Common myeloid progenitor, CD34-positive (primary cell): ENCODE data around the gene PIK3AP1.

ENCODE experiments used
- CTCF ChIA-PET: fragments of 350-600 bp; sonication (Branson Sonifier 250); formaldehyde crosslinking; loops from one replicate; lab custom pipeline; 2021; ENCODE audit warnings: antibody characterized with exemption; lab: Charles Lee
- POLR2A ChIA-PET: fragments of 350-600 bp; sonication (Branson Sonifier 250); formaldehyde crosslinking; loops from one replicate; lab custom pipeline; 2021; ENCODE audit warnings: antibody characterized with exemption; lab: Charles Lee
- DNase-seq, 3 donors: peaks; one replicate each; pipeline versions ENCODE4 v3.0.0 to v3.0.0-alpha.2; 2013
- H3K27ac ChIP-seq, 2 experiments: 1 replicate in 1 of 2; 2 replicates in 1 of 2; pipeline ENCODE4 v1.7.0; 2013; ENCODE audit warnings: inconsistent platforms in 2 of 2, low read length in 2 of 2, mild to moderate bottlenecking in 2 of 2, low read depth in 1 of 2, moderate library complexity in 1 of 2; ENCODE audit not compliant: severe bottlenecking in 2 of 2, insufficient read depth in 1 of 2, poor library complexity in 1 of 2
- H3K27me3 ChIP-seq, 5 experiments: replicated peaks in 2 of 5; 1 replicate in 3 of 5; 2 replicates in 2 of 5; pipeline versions ENCODE4 v1.6.1 to v1.7.0; 2013; ENCODE audit warnings: low read length in 4 of 5, mild to moderate bottlenecking in 2 of 5, moderate library complexity in 2 of 5, inconsistent platforms in 1 of 5; ENCODE audit not compliant: insufficient read depth in 5 of 5, control insufficient read depth in 4 of 5
- H3K36me3 ChIP-seq, 4 experiments: 1 replicate in 2 of 4; 2 replicates in 2 of 4; pipeline versions ENCODE4 v1.6.1 to v1.7.0; 2013; ENCODE audit warnings: low read length in 3 of 4, control low read depth in 1 of 4, mild to moderate bottlenecking in 1 of 4; ENCODE audit not compliant: control insufficient read depth in 4 of 4, insufficient read depth in 4 of 4
- H3K4me1 ChIP-seq, 4 experiments: 1 replicate in 3 of 4; 2 replicates in 1 of 4; pipeline versions ENCODE4 v1.6.1 to v1.7.1; 2013; ENCODE audit warnings: low read length in 3 of 4, mild to moderate bottlenecking in 3 of 4, control low read depth in 1 of 4, inconsistent platforms in 1 of 4, moderate library complexity in 1 of 4; ENCODE audit not compliant: control insufficient read depth in 4 of 4, insufficient read depth in 4 of 4; ENCODE audit errors: control extremely low read depth in 1 of 4
- H3K4me3 ChIP-seq, 7 experiments: 1 replicate in 4 of 7; 2 replicates in 3 of 7; pipeline versions ENCODE4 v1.5.1 to v1.7.0; 2013; ENCODE audit warnings: mild to moderate bottlenecking in 7 of 7, low read length in 6 of 7, moderate library complexity in 6 of 7, inconsistent platforms in 2 of 7, low read depth in 2 of 7, control low read depth in 1 of 7; ENCODE audit not compliant: insufficient read depth in 4 of 7, control insufficient read depth in 1 of 7; ENCODE audit errors: extremely low read depth in 1 of 7
- H3K9me3 ChIP-seq, 5 experiments: 1 replicate in 4 of 5; 2 replicates in 1 of 5; pipeline versions ENCODE4 v1.6.1 to v1.7.1; 2013; ENCODE audit warnings: low read length in 4 of 5, mild to moderate bottlenecking in 2 of 5, inconsistent platforms in 1 of 5, low read depth in 1 of 5, moderate library complexity in 1 of 5; ENCODE audit not compliant: control insufficient read depth in 4 of 5, insufficient read depth in 2 of 5; ENCODE audit errors: control extremely low read depth in 1 of 5
- WGBS: methylation state at CpG from one replicate; pipeline ENCODE4 v1.1.5; 2013; ENCODE audit not compliant: insufficient coverage; 5-methylcytosine and 5-hydroxymethylcytosine counted together

The PIK3AP1 gene

GRCh38 chr10:96586419-96587263 is 133.7 kb downstream of the PIK3AP1 start, which contains the start of gene TM9SF3:
TM9SF3 (minus strand) TSS chr10:96587012; CDS start chr10:96586835, 177 bp downstream.
- H3K9me3 ChIP-seq, result no peaks in the 10 kb centered on the region
- peak; percentile 91 to 96 (median 94) for DNase-seq
- peaks cover 20 to 37% (median 30%) of the 10 kb centered on the region in 4 experiments for H3K4me1 ChIP-seq
- ChIA-PET CTCF (no interaction called here), POLR2A (interaction anchor here (0.6 to 0.8 kb wide), 3 partner anchors 16 to 128 kb away, joined by 3 to 6 read pairs (median 4); no protein-coding TSS in a partner anchor)
- H3K4me3 ChIP-seq, result peak within 1 kb of the TSS; percentile 86 to 96 (median 92)
- H3K27me3 ChIP-seq, result peaks cover 0 to 5% (median 0%) of the 10 kb centered on the region in 5 experiments
- H3K36me3 ChIP-seq, result no peaks in the 10 kb centered on the region
- WGBS, result 0% methylated on average over 67 of the region's 107 CpGs
- H3K27ac ChIP-seq, result peak within 1 kb of the TSS; percentile 95 to 98

- H3K27me3 ChIP-seq, result peaks cover 0 to 5% (median 0%) of the 10 kb centered on the region in 5 experiments
- H3K9me3 ChIP-seq, result no peaks in the 10 kb centered on the region
- peak; percentile 20 to 59 (median 50) for DNase-seq
- 4% methylated on average over 15 of the region's 20 CpGs for WGBS
- CTCF ChIA-PET, result no interaction called here
- peak overlapping the region; percentile 91 to 98 for H3K27ac ChIP-seq
- H3K4me1 ChIP-seq, result peaks cover 20 to 35% (median 29%) of the 10 kb centered on the region in 4 experiments
- POLR2A ChIA-PET, result no interaction called here
- peak overlapping the region; percentile 86 to 96 (median 92) for H3K4me3 ChIP-seq
- no peaks in the 10 kb centered on the region for H3K36me3 ChIP-seq
Observed at GRCh38 chr10:96585736-96586418, 134.4 kb downstream of the PIK3AP1 start.

- Histone ChIP-seq H3K4me1 (peaks cover 20 to 32% (median 28%) of the 10 kb centered on the region in 4 experiments), H3K9me3 (no peaks in the 10 kb centered on the region), H3K4me3 (no peak overlapping the region), H3K27ac (no peak overlapping the region), H3K36me3 (peaks cover 0 to 3% (median 0%) of the 10 kb centered on the region in 4 experiments), H3K27me3 (peaks cover 0 to under 1% (median 0%) of the 10 kb centered on the region in 5 experiments)
- 100% methylated on average over 5 of the region's 9 CpGs for WGBS
- ChIA-PET POLR2A (interaction anchor here (0.8 kb wide), 1 partner anchor 155 kb away, joined by 7 read pairs; no protein-coding TSS in a partner anchor), CTCF (interaction anchor here (0.7 to 1.0 kb wide), 2 partner anchors 9 to 117 kb away, joined by 3 read pairs; no protein-coding TSS in a partner anchor)
- DNase-seq, result no peak
Observed at GRCh38 chr10:96584474-96584873, 135.8 kb downstream of the PIK3AP1 start.

DNA sequence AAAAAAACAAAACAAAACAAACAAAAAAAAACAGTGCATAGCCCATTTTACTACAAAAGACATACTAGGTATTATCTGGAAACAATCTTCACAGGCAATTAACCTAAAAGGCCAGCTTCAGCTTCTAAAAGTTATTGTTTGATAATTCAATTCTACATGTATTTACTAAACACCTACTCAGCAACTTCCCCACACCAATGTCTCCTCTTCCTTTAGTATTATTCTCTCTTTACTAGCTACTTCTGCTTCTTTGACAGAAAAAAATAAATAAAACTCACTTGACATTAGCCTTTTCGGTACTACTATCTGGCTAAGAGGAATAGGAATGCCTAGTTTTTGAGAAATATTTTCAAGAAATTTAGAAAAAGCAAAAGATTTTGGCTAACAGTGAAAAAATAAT is 136.3 kb downstream of the PIK3AP1 start:
- Histone ChIP-seq H3K36me3 (peaks cover 0 to 3% (median 0%) of the 10 kb centered on the region in 4 experiments), H3K4me1 (peaks cover 20 to 32% (median 28%) of the 10 kb centered on the region in 4 experiments), H3K27ac (no peak overlapping the region), H3K4me3 (no peak overlapping the region), H3K9me3 (no peaks in the 10 kb centered on the region), H3K27me3 (no peaks in the 10 kb centered on the region)
- ChIA-PET POLR2A (interaction anchor here (0.8 kb wide), 1 partner anchor 156 kb away, joined by 7 read pairs; no protein-coding TSS in a partner anchor), CTCF (interaction anchor here (0.7 to 1.9 kb wide), 2 partner anchors 27 to 117 kb away, joined by 3 to 4 read pairs; no protein-coding TSS in a partner anchor)
- WGBS, result no CpG with 5 or more reads among the region's 1 CpG
- peak in 2 of 3 donors; percentile 17 to 38 for DNase-seq

DNA sequence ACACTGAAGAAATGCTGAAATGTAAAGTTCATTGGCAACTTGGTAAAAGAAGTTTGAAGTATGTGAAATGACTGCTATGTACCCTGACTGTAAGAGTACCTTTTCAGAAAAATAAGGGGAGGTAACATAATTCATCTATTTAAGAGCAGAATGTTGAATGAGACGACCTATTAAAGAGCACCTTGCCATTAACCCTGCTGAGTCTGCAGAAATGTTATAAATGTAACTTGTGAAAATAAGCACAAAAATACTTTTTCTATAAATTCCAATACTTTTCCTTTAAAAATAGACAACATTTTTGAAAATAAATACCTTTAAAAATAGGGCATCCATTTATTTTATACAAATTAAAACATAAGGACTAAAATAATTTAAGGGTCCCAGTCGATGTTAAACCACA is 141.2 kb downstream of the PIK3AP1 start:
- Histone ChIP-seq H3K27me3 (no peaks in the 10 kb centered on the region), H3K4me3 (no peak overlapping the region), H3K9me3 (no peaks in the 10 kb centered on the region), H3K36me3 (peaks cover 2 to 24% (median 6%) of the 10 kb centered on the region in 4 experiments), H3K4me1 (peaks cover 0 to 8% (median 4%) of the 10 kb centered on the region in 4 experiments), H3K27ac (no peak overlapping the region)
- no peak for DNase-seq
- ChIA-PET CTCF (no interaction called here), POLR2A (no interaction called here)
- no CpG with 5 or more reads among the region's 2 CpGs for WGBS

DNA sequence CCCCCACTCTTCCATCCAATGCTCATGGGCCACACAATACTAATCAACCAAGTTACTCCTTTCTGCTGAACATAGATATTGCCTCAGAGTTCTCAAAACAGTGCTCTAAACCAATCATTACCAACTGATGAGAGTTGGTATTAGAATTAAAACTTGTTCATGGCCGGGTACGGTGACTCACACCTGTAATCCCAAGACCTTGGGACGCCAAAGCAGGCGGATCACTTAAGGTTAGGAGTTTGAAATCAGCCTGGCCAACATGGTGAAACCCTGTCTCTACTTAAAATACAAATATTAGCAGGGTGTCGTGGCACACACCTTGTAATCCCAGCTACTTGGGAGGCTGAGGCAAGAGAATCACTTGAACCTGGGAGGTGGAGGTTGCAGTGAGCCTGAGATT is 141.7 kb downstream of the PIK3AP1 start:
- no peak for DNase-seq
- 100% methylated on average over 3 of the region's 5 CpGs for WGBS
- H3K27ac ChIP-seq, result no peak overlapping the region
- POLR2A ChIA-PET, result no interaction called here
- H3K4me3 ChIP-seq, result no peak overlapping the region
- peaks cover 0 to 8% (median 4%) of the 10 kb centered on the region in 4 experiments for H3K4me1 ChIP-seq
- H3K27me3 ChIP-seq, result no peaks in the 10 kb centered on the region
- peaks cover 2 to 24% (median 6%) of the 10 kb centered on the region in 4 experiments for H3K36me3 ChIP-seq
- CTCF ChIA-PET, result no interaction called here
- no peaks in the 10 kb centered on the region for H3K9me3 ChIP-seq
